Activated gamma-delta T cell treated with anti-CD3 and anti-CD28 coated beads, Interleukin-2, amount 50 U/mL, for 16 hours (primary cell): ENCODE measurements around the gene TCP11L2.

Source experiments
- DNase-seq: peaks from one replicate; pipeline ENCODE4 v3.0.0-alpha.2; 2020; ENCODE audit warnings: low read depth

The TCP11L2 gene

GRCh38 chr12:106302401-106303201 lies at the start of gene TCP11L2:
Gene TCP11L2 (plus strand): TSS chr12:106302733. CDS start chr12:106311076, 8,343 bp downstream.
- peak; percentile 84 for DNase-seq

- no peak for DNase-seq
Observed at GRCh38 chr12:106254724-106255123, 47.8 kb upstream of the TCP11L2 start.

GRCh38 chr12:106255493-106255892 lies 47.0 kb upstream of the TCP11L2 start:
- DNase-seq, result no peak

GRCh38 chr12:106255952-106256351 lies 46.6 kb upstream of the TCP11L2 start:
- no peak for DNase-seq

- DNase-seq, result no peak
Observed at GRCh38 chr12:106256524-106256923, 46.0 kb upstream of the TCP11L2 start.

- DNase-seq, result no peak
Observed at GRCh38 chr12:106258226-106258625, 44.3 kb upstream of the TCP11L2 start.

GRCh38 chr12:106258935-106259334 lies 43.6 kb upstream of the TCP11L2 start:
- no peak for DNase-seq

- no peak for DNase-seq
Observed at GRCh38 chr12:106265116-106265515, 37.4 kb upstream of the TCP11L2 start.

- DNase-seq, result no peak
Observed at GRCh38 chr12:106267535-106267934, 35.0 kb upstream of the TCP11L2 start.

GRCh38 chr12:106269150-106269771 lies 33.3 kb upstream of the TCP11L2 start:
- no peak for DNase-seq

GRCh38 chr12:106271575-106272505 lies 30.7 kb upstream of the TCP11L2 start:
- no peak for DNase-seq

- DNase-seq, result no peak
Observed at GRCh38 chr12:106273491-106273890, 29.0 kb upstream of the TCP11L2 start.

GRCh38 chr12:106274012-106274411 lies 28.5 kb upstream of the TCP11L2 start:
- no peak for DNase-seq

GRCh38 chr12:106274575-106275121 lies 27.9 kb upstream of the TCP11L2 start:
- no peak for DNase-seq

- DNase-seq, result no peak
Observed at GRCh38 chr12:106275458-106275857, 27.1 kb upstream of the TCP11L2 start.

- DNase-seq, result no peak
Observed at GRCh38 chr12:106276032-106276740, 26.3 kb upstream of the TCP11L2 start.

GRCh38 chr12:106280106-106280505 lies 22.4 kb upstream of the TCP11L2 start:
- no peak for DNase-seq

- DNase-seq, result no peak
Observed at GRCh38 chr12:106281056-106281782, 21.3 kb upstream of the TCP11L2 start.

- DNase-seq, result no peak
Observed at GRCh38 chr12:106281804-106282203, 20.7 kb upstream of the TCP11L2 start.

- DNase-seq, result peak; percentile 25
Observed at GRCh38 chr12:106282457-106283097, 20.0 kb upstream of the TCP11L2 start.
